Mucosa of descending colon (tissue), 3 donors: Measurements from ENCODE around the gene MCU. TPM values are rescaled to one million over a fixed set of nuclear protein-coding genes. Genes with fewer than 3 reads are reported as not detected.
"Not testable (repeated sequence)": the region's sequence is repeated elsewhere in the genome, so short reads cannot be mapped to it uniquely, and the experiment has no call there.

ENCODE experiments used
- ATAC-seq: fragments of 200-7000 bp; cut with Tn5 transposase; one replicate; pipeline ENCODE4 v1.9.1; 2020; ENCODE audit warnings: mild to moderate bottlenecking, moderate library complexity
- DNase-seq, 3 donors: peaks; one replicate each; pipeline ENCODE4 v3.0.0-alpha.2; 2020
- H3K36me3 ChIP-seq: fragments of 200-600 bp; one replicate; pipeline ENCODE4 v1.8.0; 2021; ENCODE audit warnings: low read depth, mild to moderate bottlenecking
- H3K4me1 ChIP-seq: fragments of 200-600 bp; one replicate; pipeline ENCODE4 v1.8.0; 2021; ENCODE audit warnings: low read depth, mild to moderate bottlenecking
- H3K4me3 ChIP-seq: fragments of 200-600 bp; one replicate; pipeline ENCODE4 v1.8.0; 2021; ENCODE audit warnings: mild to moderate bottlenecking
- H3K9me3 ChIP-seq: fragments of 200-600 bp; one replicate; pipeline ENCODE4 v1.8.0; 2021; ENCODE audit warnings: mild to moderate bottlenecking
- intact Hi-C, 2 donors: fragments of 100-400 bp; cut with DNase I in 1 of 2; cut with micrococcal nuclease in 1 of 2; formaldehyde crosslinking; loops; one replicate each; pipeline versions ENCODE4 v1.11.0 to v1.11.1; 2022; cut with DNase I, micrococcal nuclease
- total RNA-seq, 3 donors: library from RNA; stranded (reverse); fragmentation: NEBNext Ultra II Directional in 2 of 3; extraction: Animal tissue kit (Norgen Biotek cat#: 25700) in 2 of 3; gene quantifications; one replicate each; pipeline versions ENCODE4 v1.2.1 to v1.2.4, GENCODE V29; 2021 to 2023
- TF ChIP-seq, protein P1 (sequence below): fragments of 200-600 bp; IDR thresholded peaks from one replicate; pipeline ENCODE4 v1.8.0; 2022; ENCODE audit warnings: antibody characterized with exemption, mild to moderate bottlenecking
- donor health status: DM: no; HTN: no; CAD: no; lungs with moderate emphysema.
- donor health status: DM: no; HTN: no; CAD: no.
- donor health status: DM: no; HTN: yes; CAD: no.

MCU gene
- total RNA-seq, 3 donors from 2014 or later = 44.8 to 98.6 (median 89.0) TPM

DNA sequence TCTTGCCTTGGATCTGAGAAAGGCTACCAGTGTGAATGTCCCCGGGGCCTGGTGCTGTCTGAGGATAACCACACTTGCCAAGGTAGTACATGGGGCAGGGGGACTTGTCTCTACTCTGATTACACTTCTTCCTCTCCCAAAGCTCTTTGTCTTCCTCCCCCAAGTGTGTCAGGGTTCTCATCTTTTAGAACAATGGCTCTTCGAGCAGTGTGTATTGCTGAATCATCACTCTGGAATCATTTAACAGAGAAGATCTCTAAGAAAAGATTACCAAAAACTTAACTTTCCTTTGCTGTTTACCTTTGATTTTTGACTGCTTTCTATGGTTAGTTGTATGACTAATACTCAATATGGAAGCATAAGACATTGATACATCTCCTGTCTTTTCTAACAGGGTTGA lies 219.8 kb downstream of the MCU start:
- TF ChIP-seq, protein P1, sequence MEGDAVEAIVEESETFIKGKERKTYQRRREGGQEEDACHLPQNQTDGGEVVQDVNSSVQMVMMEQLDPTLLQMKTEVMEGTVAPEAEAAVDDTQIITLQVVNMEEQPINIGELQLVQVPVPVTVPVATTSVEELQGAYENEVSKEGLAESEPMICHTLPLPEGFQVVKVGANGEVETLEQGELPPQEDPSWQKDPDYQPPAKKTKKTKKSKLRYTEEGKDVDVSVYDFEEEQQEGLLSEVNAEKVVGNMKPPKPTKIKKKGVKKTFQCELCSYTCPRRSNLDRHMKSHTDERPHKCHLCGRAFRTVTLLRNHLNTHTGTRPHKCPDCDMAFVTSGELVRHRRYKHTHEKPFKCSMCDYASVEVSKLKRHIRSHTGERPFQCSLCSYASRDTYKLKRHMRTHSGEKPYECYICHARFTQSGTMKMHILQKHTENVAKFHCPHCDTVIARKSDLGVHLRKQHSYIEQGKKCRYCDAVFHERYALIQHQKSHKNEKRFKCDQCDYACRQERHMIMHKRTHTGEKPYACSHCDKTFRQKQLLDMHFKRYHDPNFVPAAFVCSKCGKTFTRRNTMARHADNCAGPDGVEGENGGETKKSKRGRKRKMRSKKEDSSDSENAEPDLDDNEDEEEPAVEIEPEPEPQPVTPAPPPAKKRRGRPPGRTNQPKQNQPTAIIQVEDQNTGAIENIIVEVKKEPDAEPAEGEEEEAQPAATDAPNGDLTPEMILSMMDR = no peak
- intact Hi-C loops = no loop called here
- Histone ChIP-seq H3K4me1 (no peaks in the 10 kb centered on the region), H3K9me3 (no peaks in the 10 kb centered on the region), H3K36me3 (no peaks in the 10 kb centered on the region), H3K4me3 (no peak overlapping the region)
- ATAC-seq (no peak), DNase-seq (no peak)

DNA sequence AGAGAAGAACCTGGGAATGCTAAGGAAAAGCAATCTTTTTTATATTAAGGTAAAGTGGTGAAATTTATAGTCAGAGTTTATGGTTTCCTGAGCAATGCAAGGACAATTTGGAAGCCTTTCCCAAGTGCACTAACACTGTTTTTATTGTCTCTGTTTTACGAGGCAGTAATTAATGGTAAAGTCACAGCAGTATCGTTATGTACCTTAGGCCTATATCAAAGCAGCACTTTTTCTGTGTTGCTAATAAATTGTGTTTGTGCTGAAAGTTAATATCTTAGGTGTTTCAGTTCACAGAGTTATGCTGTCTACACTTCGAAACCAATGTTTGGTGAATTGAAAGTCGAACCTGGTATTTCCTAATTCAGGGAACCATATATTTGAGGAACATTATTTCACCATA lies 220.8 kb downstream of the MCU start:
- no peaks in the 10 kb centered on the region for H3K9me3 ChIP-seq
- no peak overlapping the region for H3K4me3 ChIP-seq
- TF ChIP-seq, protein P1 = no peak
- intact Hi-C loops = no loop called here
- ATAC-seq = no peak
- H3K36me3 ChIP-seq = no peaks in the 10 kb centered on the region
- H3K4me1 ChIP-seq = no peaks in the 10 kb centered on the region
- DNase-seq = no peak

DNA sequence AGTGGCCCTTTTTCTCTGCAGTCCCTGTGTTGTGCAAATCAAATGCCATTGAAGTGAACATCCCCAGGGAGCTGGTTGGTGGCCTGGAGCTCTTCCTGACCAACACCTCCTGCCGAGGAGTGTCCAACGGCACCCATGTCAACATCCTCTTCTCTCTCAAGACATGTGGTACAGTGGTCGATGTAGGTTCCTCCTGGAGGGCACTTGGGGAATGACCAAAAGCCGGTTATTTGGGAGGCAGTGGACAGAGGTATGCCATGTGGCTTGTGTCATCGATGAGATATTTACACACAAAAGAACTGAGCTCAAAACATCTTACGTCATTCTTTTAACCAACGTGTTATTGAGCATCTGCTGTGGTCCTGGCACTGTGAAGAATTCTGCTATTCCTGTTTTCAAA lies 221.3 kb downstream of the MCU start:
- Histone ChIP-seq H3K9me3 (no peaks in the 10 kb centered on the region), H3K36me3 (no peaks in the 10 kb centered on the region), H3K4me1 (no peaks in the 10 kb centered on the region), H3K4me3 (no peak overlapping the region)
- TF ChIP-seq, protein P1 = no peak
- ATAC-seq = no peak
- intact Hi-C loops = no loop called here
- no peak for DNase-seq

DNA sequence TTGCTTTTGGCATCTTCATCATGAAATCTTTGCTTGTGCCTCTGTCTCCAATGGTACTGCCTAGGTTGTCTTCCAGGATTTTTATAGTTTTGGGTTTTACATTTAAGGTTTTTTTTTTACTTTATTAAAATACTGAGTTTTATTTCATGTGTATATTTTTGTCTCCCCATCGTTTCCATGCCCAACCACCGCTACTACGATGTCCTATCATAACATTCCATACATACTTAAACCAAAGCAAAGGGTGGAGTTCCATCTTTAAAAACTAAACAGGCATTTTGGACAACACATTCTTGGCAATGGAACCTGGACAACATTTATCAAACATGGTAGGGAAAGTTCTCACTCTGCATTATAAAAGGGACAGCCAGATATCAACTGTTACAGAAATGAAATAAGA lies 225.3 kb downstream of the MCU start:
- H3K4me3 ChIP-seq, H3K36me3 ChIP-seq, DNase-seq, intact Hi-C loops, ATAC-seq, H3K4me1 ChIP-seq: not testable (repeated sequence)
- H3K9me3 ChIP-seq = peaks cover 15% of the 10 kb centered on the region

DNA sequence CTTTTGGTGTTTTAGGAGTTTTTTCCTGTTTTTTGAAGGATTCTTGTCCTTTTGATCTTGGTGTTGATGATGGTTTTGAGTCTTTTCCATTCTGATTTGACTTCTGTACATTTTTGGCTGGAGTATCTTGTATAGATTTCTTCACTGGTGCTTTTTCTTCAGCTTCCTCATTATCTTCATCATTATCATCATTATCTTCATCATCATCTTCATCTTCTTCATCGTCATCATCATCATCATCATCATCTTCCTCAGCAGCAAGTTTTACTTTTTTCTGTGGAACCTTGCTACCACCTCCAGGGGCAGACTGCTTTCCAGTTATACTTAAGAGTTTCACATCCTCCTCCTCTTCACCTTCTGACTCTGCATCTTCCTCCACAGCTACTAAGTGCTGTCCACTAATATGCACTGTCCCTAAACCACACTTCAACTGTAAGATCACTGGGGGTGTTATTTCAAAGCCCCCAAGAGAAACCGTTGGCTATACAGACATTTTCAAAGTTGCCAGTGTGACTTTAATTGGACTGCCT lies 225.9 kb downstream of the MCU start:
- DNase-seq, ATAC-seq, H3K36me3 ChIP-seq, intact Hi-C loops, H3K4me3 ChIP-seq, H3K4me1 ChIP-seq: not testable (repeated sequence)
- peaks cover 15% of the 10 kb centered on the region for H3K9me3 ChIP-seq

DNA sequence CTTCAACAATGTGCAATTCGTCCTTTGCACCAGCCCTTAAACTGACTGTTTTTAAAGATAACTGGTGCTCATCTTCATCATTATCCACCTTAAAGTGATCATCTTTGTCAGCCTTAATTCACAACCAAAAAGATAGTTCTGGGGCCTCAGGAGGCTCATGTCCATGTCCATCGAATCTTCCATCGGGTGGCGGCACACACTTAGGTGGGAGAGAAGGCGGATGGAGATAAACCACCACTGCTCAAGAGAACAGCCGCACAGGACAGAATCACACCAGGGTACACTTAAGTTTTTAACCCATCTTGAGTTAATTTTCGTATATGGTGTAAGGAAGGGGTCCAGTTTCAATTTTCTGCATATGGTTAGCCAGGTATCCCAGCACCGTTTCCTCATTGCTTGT lies 226.4 kb downstream of the MCU start:
- TF ChIP-seq, protein P1 = no peak

DNA sequence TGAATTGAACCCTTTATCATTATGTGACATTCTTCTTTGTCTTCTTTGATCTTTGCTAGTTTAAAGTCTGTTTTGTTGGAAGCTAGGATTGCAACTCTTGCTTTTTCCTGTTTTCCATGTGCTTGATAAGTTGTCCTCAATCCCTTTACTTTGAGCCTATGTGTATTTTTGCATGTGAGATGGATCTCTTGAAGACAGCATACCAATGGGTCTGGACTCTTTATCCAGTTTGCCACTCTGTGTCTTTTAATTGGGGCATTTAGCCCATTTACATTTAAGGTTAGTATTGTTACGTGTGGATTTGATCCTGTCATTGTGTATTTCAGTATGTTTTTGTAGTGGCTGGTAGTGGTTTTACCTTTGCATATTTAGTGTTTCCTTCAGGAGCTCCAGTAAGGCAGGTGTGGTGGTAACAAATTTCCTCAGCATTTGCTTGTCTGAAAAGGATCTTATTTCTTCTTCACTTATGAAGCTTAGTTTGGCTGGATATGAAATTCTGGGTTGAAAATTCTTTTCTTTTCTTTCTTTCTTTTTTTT lies 229.3 kb downstream of the MCU start:
- H3K4me1 ChIP-seq, H3K4me3 ChIP-seq, intact Hi-C loops, ATAC-seq, H3K36me3 ChIP-seq, DNase-seq: not testable (repeated sequence)
- H3K9me3 ChIP-seq = peaks cover 15% of the 10 kb centered on the region

More for the DNA sequence above, 226.4 kb downstream of the MCU start:
- no peaks in the 10 kb centered on the region for H3K4me1 ChIP-seq
- no peak for DNase-seq
- peaks cover 15% of the 10 kb centered on the region for H3K9me3 ChIP-seq
- intact Hi-C loops = no loop called here
- ATAC-seq = no peak
- no peak overlapping the region for H3K4me3 ChIP-seq
- no peaks in the 10 kb centered on the region for H3K36me3 ChIP-seq
